GM23248 (cell line): ENCODE results near the gene SLC34A1. TPM values are rescaled to one million over a fixed set of nuclear protein-coding genes. Genes with fewer than 3 reads are reported as not detected.

ENCODE experiments used
- DNase-seq: peaks from one replicate; pipeline ENCODE4 v3.0.0-alpha.2; 2015
- H2AFZ ChIP-seq: fragments of 200-600 bp; sonication (generic); 2 replicates; pipeline ENCODE4 v1.6.1; 2016; ENCODE audit warnings: antibody characterized with exemption
- H3F3A ChIP-seq: fragments of 200-600 bp; sonication (generic); 2 replicates; pipeline ENCODE4 v1.6.1; 2016; ENCODE audit warnings: mild to moderate bottlenecking, antibody characterized with exemption, mixed run types; ENCODE audit not compliant: insufficient read depth
- H3K27ac ChIP-seq: fragments of 200-600 bp; sonication (generic); 2 replicates; pipeline ENCODE4 v1.5.1; 2016; ENCODE audit warnings: mild to moderate bottlenecking
- H3K27me3 ChIP-seq: fragments of 200-600 bp; sonication (generic); replicated peaks from 2 replicates; pipeline ENCODE4 v1.6.1; 2016; ENCODE audit warnings: mild to moderate bottlenecking; ENCODE audit not compliant: insufficient read depth
- H3K36me3 ChIP-seq: fragments of 200-600 bp; sonication (generic); 2 replicates; pipeline ENCODE4 v1.6.1; 2016; ENCODE audit warnings: low read depth, mild to moderate bottlenecking
- H3K4me1 ChIP-seq: fragments of 200-600 bp; sonication (generic); 2 replicates; pipeline ENCODE4 v1.6.1; 2016; ENCODE audit warnings: mild to moderate bottlenecking; ENCODE audit not compliant: insufficient read depth
- H3K4me2 ChIP-seq: fragments of 200-600 bp; sonication (generic); one replicate; pipeline ENCODE4 v1.6.1; 2016; ENCODE audit warnings: mild to moderate bottlenecking; ENCODE audit not compliant: unreplicated experiment
- H3K4me3 ChIP-seq: fragments of 200-600 bp; sonication (generic); 2 replicates; pipeline ENCODE4 v1.5.1; 2016; ENCODE audit warnings: mild to moderate bottlenecking
- H3K79me2 ChIP-seq: fragments of 200-600 bp; sonication (generic); 2 replicates; pipeline ENCODE4 v1.6.1; 2016; ENCODE audit warnings: mild to moderate bottlenecking; ENCODE audit not compliant: insufficient read depth
- H3K9ac ChIP-seq: fragments of 200-600 bp; sonication (generic); 2 replicates; pipeline ENCODE4 v1.6.1; 2016; ENCODE audit warnings: mild to moderate bottlenecking
- H3K9me2 ChIP-seq: fragments of 200-600 bp; sonication (generic); 2 replicates; pipeline ENCODE4 v1.6.1; 2016; ENCODE audit warnings: mixed run types, mild to moderate bottlenecking, moderate library complexity; ENCODE audit not compliant: insufficient read depth
- H3K9me3 ChIP-seq: fragments of 200-600 bp; sonication (generic); one replicate; pipeline ENCODE4 v1.6.1; 2017; ENCODE audit warnings: low read depth
- H4K20me1 ChIP-seq: fragments of 200-600 bp; sonication (generic); 2 replicates; pipeline ENCODE4 v1.6.0; 2016; ENCODE audit not compliant: insufficient read depth
- EZH2 ChIP-seq: fragments of 200-600 bp; sonication (generic); IDR thresholded peaks from 2 replicates; pipeline ENCODE4 v1.6.1; 2018; ENCODE audit warnings: antibody characterized with exemption, mild to moderate bottlenecking; ENCODE audit not compliant: insufficient read depth, poor library complexity, severe bottlenecking
- EZH2phosphoT487 ChIP-seq: fragments of 200-600 bp; sonication (generic); IDR thresholded peaks from 2 replicates; pipeline ENCODE4 v1.6.1; 2018; ENCODE audit warnings: antibody characterized with exemption, moderate library complexity, mild to moderate bottlenecking, low read depth; ENCODE audit not compliant: insufficient read depth
- WGBS, 2 experiments: methylation state at CpG; one replicate each; pipeline ENCODE4 v1.1.6; 2015 to 2017; ENCODE audit warnings: low lambda C conversion rate in 2 of 2, low coverage in 1 of 2; ENCODE audit errors: missing lambda C conversion rate in 2 of 2; 5-methylcytosine and 5-hydroxymethylcytosine counted together
- in situ Hi-C: fragments of 300-500 bp; cut with MboI; formaldehyde crosslinking; loops from 2 replicates; pipeline ENCODE4 v1.15.0; 2020
- polyA plus RNA-seq: library from polyadenylated mRNA; unstranded; fragments of >200 nt; fragmentation: Nextera tagmentation; extraction: Ambion mirVana; gene quantifications from 2 replicates; pipeline ENCODE4 v1.2.1, GENCODE V29; 2016
- total RNA-seq: library from RNA; depleted of rRNA; stranded (reverse); fragments of >200 nt; shearing (Covaris generic); gene quantifications from 2 replicates; pipeline ENCODE4 v1.2.3, GENCODE V29; 2014

SLC34A1 gene
- total and polyA plus RNA-seq, 2 experiments from 2014 or later = not detected

- 95% methylated on average over 31 to 37 of the region's 37 CpGs for WGBS, 2 experiments
Measured at GRCh38 chr5:177435847-177436536, 51.8 kb downstream of the SLC34A1 start.

GRCh38 chr5:177437623-177438022, 53.4 kb downstream of the SLC34A1 start:
- no peak for TF ChIP-seq EZH2
- no peak for TF ChIP-seq EZH2phosphoT487
- Histone ChIP-seq H3K9me2 (no peaks in the 10 kb centered on the region), H3K9ac (no peak overlapping the region), H2AFZ (no peak overlapping the region), H3K4me3 (no peak overlapping the region), H3K27ac (no peak overlapping the region), H3K36me3 (no peaks in the 10 kb centered on the region; the same call in 1 of the 2 replicates), H3K79me2 (no peaks in the 10 kb centered on the region), H3K4me2 (no peak overlapping the region), H3K4me1 (no peaks in the 10 kb centered on the region), H3F3A (no peaks in the 10 kb centered on the region; the same call in 1 of the 2 replicates), H4K20me1 (no peaks in the 10 kb centered on the region), H3K9me3 (no peaks in the 10 kb centered on the region), H3K27me3 (no peaks in the 10 kb centered on the region)
- in situ Hi-C loops = no loop called here
- no peak for DNase-seq
- WGBS, 2 experiments = 77 to 84% methylated on average over 4 of the region's 4 CpGs

More at GRCh38 chr5:177435847-177436536, 51.8 kb downstream of the SLC34A1 start:
- no peak overlapping the region for H3K4me3 ChIP-seq
- no peaks in the 10 kb centered on the region for H3K27me3 ChIP-seq
- no peaks in the 10 kb centered on the region; the same call in 1 of the 2 replicates for H3K36me3 ChIP-seq
- in situ Hi-C loops = no loop called here
- H3K27ac ChIP-seq = no peak overlapping the region
- no peaks in the 10 kb centered on the region for H3K9me2 ChIP-seq
- H3F3A ChIP-seq = no peaks in the 10 kb centered on the region; the same call in 1 of the 2 replicates
- no peaks in the 10 kb centered on the region for H4K20me1 ChIP-seq
- TF ChIP-seq EZH2 (no peak), EZH2phosphoT487 (no peak)
- no peak overlapping the region for H3K9ac ChIP-seq
- H3K9me3 ChIP-seq = no peaks in the 10 kb centered on the region
- DNase-seq = no peak
- H2AFZ ChIP-seq = no peak overlapping the region
- H3K79me2 ChIP-seq = no peaks in the 10 kb centered on the region
- H3K4me1 ChIP-seq = no peaks in the 10 kb centered on the region
- H3K4me2 ChIP-seq = no peak overlapping the region

GRCh38 chr5:177438468-177438867, 54.2 kb downstream of the SLC34A1 start:
- no peaks in the 10 kb centered on the region; the same call in 1 of the 2 replicates for H3K36me3 ChIP-seq
- no peak overlapping the region for H3K4me2 ChIP-seq
- H4K20me1 ChIP-seq = no peaks in the 10 kb centered on the region
- no peak overlapping the region for H3K4me3 ChIP-seq
- H3K27ac ChIP-seq = no peak overlapping the region
- 95 to 96% methylated on average over 9 to 10 of the region's 10 CpGs for WGBS, 2 experiments
- in situ Hi-C loops = no loop called here
- H3F3A ChIP-seq = no peaks in the 10 kb centered on the region; the same call in 1 of the 2 replicates
- TF ChIP-seq EZH2phosphoT487 = no peak
- TF ChIP-seq EZH2 = no peak
- H3K27me3 ChIP-seq = no peaks in the 10 kb centered on the region
- no peak overlapping the region for H2AFZ ChIP-seq
- H3K9me2 ChIP-seq = no peaks in the 10 kb centered on the region
- no peak for DNase-seq
- H3K9ac ChIP-seq = no peak overlapping the region
- H3K4me1 ChIP-seq = no peaks in the 10 kb centered on the region
- H3K79me2 ChIP-seq = no peaks in the 10 kb centered on the region
- no peaks in the 10 kb centered on the region for H3K9me3 ChIP-seq

GRCh38 chr5:177439518-177440053, 55.4 kb downstream of the SLC34A1 start:
- Histone ChIP-seq H3K4me2 (no peak overlapping the region), H3K79me2 (no peaks in the 10 kb centered on the region), H3K4me1 (no peaks in the 10 kb centered on the region), H3F3A (no peaks in the 10 kb centered on the region; the same call in 1 of the 2 replicates), H3K27ac (no peak overlapping the region), H3K9ac (no peak overlapping the region), H3K9me2 (no peaks in the 10 kb centered on the region), H2AFZ (no peak overlapping the region), H3K9me3 (no peaks in the 10 kb centered on the region), H3K4me3 (no peak overlapping the region), H4K20me1 (no peaks in the 10 kb centered on the region), H3K36me3 (no peaks in the 10 kb centered on the region; the same call in 1 of the 2 replicates), H3K27me3 (no peaks in the 10 kb centered on the region)
- WGBS, 2 experiments = 97 to 100% methylated on average over 4 of the region's 4 CpGs
- in situ Hi-C loops = no loop called here
- no peak for TF ChIP-seq EZH2phosphoT487
- no peak for TF ChIP-seq EZH2
- no peak for DNase-seq
